Liver (tissue), 9 donors: Measurements from ENCODE around the gene DDHD1. TPM values are rescaled to one million over a fixed set of nuclear protein-coding genes. Genes with fewer than 3 reads are reported as not detected.

Source experiments
- DNase-seq: peaks from one replicate; pipeline ENCODE4 v3.0.0-alpha.2; 2017; ENCODE audit warnings: low spot score
- H3K27ac ChIP-seq, 2 donors: one replicate each; pipeline ENCODE4 v1.7.0; 2013; ENCODE audit warnings: inconsistent platforms in 2 of 2, low read length in 2 of 2, control low read depth in 1 of 2, low read depth in 1 of 2, mild to moderate bottlenecking in 1 of 2
- H3K27me3 ChIP-seq, 4 donors: one replicate each; pipeline versions ENCODE4 v1.6.1 to v1.7.0; 2013; ENCODE audit warnings: low read length in 3 of 4, inconsistent platforms in 1 of 4, mild to moderate bottlenecking in 1 of 4, moderate library complexity in 1 of 4; ENCODE audit not compliant: control insufficient read depth in 4 of 4, insufficient read depth in 4 of 4
- H3K36me3 ChIP-seq, 4 donors: one replicate each; pipeline versions ENCODE4 v1.6.1 to v1.7.0; 2013; ENCODE audit warnings: low read length in 3 of 4, mild to moderate bottlenecking in 3 of 4, low read depth in 1 of 4, moderate library complexity in 1 of 4; ENCODE audit not compliant: control insufficient read depth in 4 of 4, insufficient read depth in 3 of 4
- H3K4me1 ChIP-seq, 4 donors: one replicate each; pipeline versions ENCODE4 v1.6.1 to v1.7.0; 2013; ENCODE audit warnings: low read length in 3 of 4, mild to moderate bottlenecking in 3 of 4, moderate library complexity in 1 of 4; ENCODE audit not compliant: control insufficient read depth in 4 of 4, insufficient read depth in 4 of 4
- H3K4me3 ChIP-seq, 3 donors: one replicate each; pipeline versions ENCODE4 v1.6.1 to v1.7.0; 2013; ENCODE audit warnings: low read length in 3 of 3, control low read depth in 1 of 3, low read depth in 1 of 3, mild to moderate bottlenecking in 1 of 3
- H3K9ac ChIP-seq, 2 donors: one replicate each; pipeline ENCODE4 v1.7.0; 2013; ENCODE audit warnings: low read length in 2 of 2, mild to moderate bottlenecking in 2 of 2, moderate library complexity in 2 of 2, control low read depth in 1 of 2, low read depth in 1 of 2
- H3K9me3 ChIP-seq, 4 donors: one replicate each; pipeline versions ENCODE4 v1.6.1 to v1.7.0; 2013; ENCODE audit warnings: low read length in 3 of 4; ENCODE audit not compliant: control insufficient read depth in 4 of 4
- ATF3 ChIP-seq: IDR thresholded peaks from 2 replicates; pipeline ENCODE4 v1.6.1; 2016; ENCODE audit warnings: antibody characterized with exemption
- EGR1 ChIP-seq, 2 donors: IDR thresholded peaks; 2 replicates each; pipeline ENCODE4 v1.6.1; 2016 to 2018; ENCODE audit warnings: antibody characterized with exemption in 2 of 2, low read depth in 2 of 2
- FOXA1 ChIP-seq: IDR thresholded peaks from 2 replicates; pipeline ENCODE4 v1.6.1; 2016; ENCODE audit warnings: antibody characterized with exemption
- FOXA2 ChIP-seq: IDR thresholded peaks from 2 replicates; pipeline ENCODE4 v1.6.1; 2016; ENCODE audit warnings: antibody characterized with exemption
- GABPA ChIP-seq, 2 donors: IDR thresholded peaks in 1 of 2; conservative IDR thresholded peaks in 1 of 2; 2 replicates each; pipeline ENCODE4 v1.6.1; 2016; ENCODE audit warnings: antibody characterized with exemption in 2 of 2, mild to moderate bottlenecking in 1 of 2, moderate library complexity in 1 of 2
- HNF4A ChIP-seq, 2 donors: conservative IDR thresholded peaks; 2 replicates each; pipeline ENCODE4 v1.6.1; 2016; ENCODE audit warnings: antibody characterized with exemption in 2 of 2, mild to moderate bottlenecking in 2 of 2
- HNF4G ChIP-seq: IDR thresholded peaks from 2 replicates; pipeline ENCODE4 v1.6.1; 2016; ENCODE audit warnings: antibody characterized with exemption
- NR2F2 ChIP-seq: IDR thresholded peaks from 2 replicates; pipeline ENCODE4 v1.6.1; 2016; ENCODE audit warnings: antibody characterized with exemption
- RAD21 ChIP-seq, 2 donors: IDR thresholded peaks; 2 replicates each; pipeline ENCODE4 v1.6.1; 2016; ENCODE audit warnings: antibody characterized with exemption in 2 of 2, mild to moderate bottlenecking in 2 of 2
- RXRA ChIP-seq, 2 donors: IDR thresholded peaks; 2 replicates each; pipeline ENCODE4 v1.6.1; 2017 to 2018; ENCODE audit warnings: antibody characterized with exemption in 2 of 2, mild to moderate bottlenecking in 1 of 2
- SP1 ChIP-seq: IDR thresholded peaks from 2 replicates; pipeline ENCODE4 v1.6.1; 2018; ENCODE audit warnings: antibody characterized with exemption, mild to moderate bottlenecking
- TAF1 ChIP-seq: conservative IDR thresholded peaks from 2 replicates; pipeline ENCODE4 v1.6.1; 2016; ENCODE audit warnings: antibody characterized with exemption, mild to moderate bottlenecking
- YY1 ChIP-seq: IDR thresholded peaks from 2 replicates; pipeline ENCODE4 v1.6.1; 2016; ENCODE audit warnings: antibody characterized with exemption, mild to moderate bottlenecking
- WGBS: extraction: QIAGEN DNeasy Blood & Tissue Kit; methylation state at CpG from one replicate; pipeline ENCODE4 v1.1.7; 2013; 5-methylcytosine and 5-hydroxymethylcytosine counted together
- polyA plus RNA-seq, 2 donors: library from polyadenylated mRNA; stranded (reverse) in 1 of 2; unstranded in 1 of 2; fragments of 200-250 nt in 1 of 2; fragments of >200 nt in 1 of 2; fragmentation: Nextera tagmentation in 1 of 2; extraction: Ambion mirVana in 1 of 2; gene quantifications; one replicate each; pipeline versions ENCODE4 v1.2.1 to v1.2.3, GENCODE V29; 2013 to 2015
- total RNA-seq, 2 donors: library from RNA; depleted of rRNA; stranded (reverse); fragments of >200 nt; gene quantifications; one replicate each; pipeline ENCODE4 v1.2.3, GENCODE V29; 2014
- TF ChIP-seq, protein P1 (sequence below): IDR thresholded peaks from 2 replicates; pipeline ENCODE4 v1.6.1; 2016; ENCODE audit warnings: antibody characterized with exemption
- TF ChIP-seq, protein P2 (sequence below): IDR thresholded peaks from 2 replicates; pipeline ENCODE4 v1.6.1; 2016; ENCODE audit warnings: antibody characterized with exemption, mild to moderate bottlenecking
- TF ChIP-seq, protein P3 (sequence below): fragments of 150-350 bp; IDR thresholded peaks from 2 replicates; pipeline ENCODE4 v1.5.1; 2017; ENCODE audit warnings: improper control_type of control experiment, low read depth, low read length; ENCODE audit not compliant: missing input control
- TF ChIP-seq, protein P4 (sequence below): IDR thresholded peaks from 2 replicates; pipeline ENCODE4 v1.6.1; 2016; ENCODE audit warnings: antibody characterized with exemption
- donor health status: healthy.
- donor health status: healthy.
- donor health status: healthy.
- donor health status: healthy.
- donor health status: healthy.

Gene DDHD1
- total and polyA plus RNA-seq, 4 donors, result 1.3 to 14.3 (median 5.2) TPM

- TF ChIP-seq, protein P1, sequence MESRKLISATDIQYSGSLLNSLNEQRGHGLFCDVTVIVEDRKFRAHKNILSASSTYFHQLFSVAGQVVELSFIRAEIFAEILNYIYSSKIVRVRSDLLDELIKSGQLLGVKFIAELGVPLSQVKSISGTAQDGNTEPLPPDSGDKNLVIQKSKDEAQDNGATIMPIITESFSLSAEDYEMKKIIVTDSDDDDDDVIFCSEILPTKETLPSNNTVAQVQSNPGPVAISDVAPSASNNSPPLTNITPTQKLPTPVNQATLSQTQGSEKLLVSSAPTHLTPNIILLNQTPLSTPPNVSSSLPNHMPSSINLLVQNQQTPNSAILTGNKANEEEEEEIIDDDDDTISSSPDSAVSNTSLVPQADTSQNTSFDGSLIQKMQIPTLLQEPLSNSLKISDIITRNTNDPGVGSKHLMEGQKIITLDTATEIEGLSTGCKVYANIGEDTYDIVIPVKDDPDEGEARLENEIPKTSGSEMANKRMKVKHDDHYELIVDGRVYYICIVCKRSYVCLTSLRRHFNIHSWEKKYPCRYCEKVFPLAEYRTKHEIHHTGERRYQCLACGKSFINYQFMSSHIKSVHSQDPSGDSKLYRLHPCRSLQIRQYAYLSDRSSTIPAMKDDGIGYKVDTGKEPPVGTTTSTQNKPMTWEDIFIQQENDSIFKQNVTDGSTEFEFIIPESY, result no peak
- no peak for TF ChIP-seq GABPA (IDR thresholded peaks at IDR 0.05 in 1 of 2, conservative IDR thresholded peaks at IDR 0.05 in 1 of 2)
Measured at GRCh38 chr14:53146739-53147138, 6.4 kb downstream of the DDHD1 start (continued).

GRCh38 chr14:53144244-53144643 is 8.9 kb downstream of the DDHD1 start:
- H3K27ac ChIP-seq, result no peak overlapping the region
- WGBS, result 88% methylated on average over 1 of the region's 1 CpG
- H3K9ac ChIP-seq, result no peak overlapping the region
- H3K4me3 ChIP-seq, result no peak overlapping the region
- H3K27me3 ChIP-seq, result no peaks in the 10 kb centered on the region
- H3K4me1 ChIP-seq, result no peaks in the 10 kb centered on the region
- no peaks in the 10 kb centered on the region for H3K36me3 ChIP-seq
- no peak for DNase-seq
- H3K9me3 ChIP-seq, result peaks cover 0 to 15% (median 4%) of the 10 kb centered on the region in 4 donors
- TF ChIP-seq, protein P2, sequence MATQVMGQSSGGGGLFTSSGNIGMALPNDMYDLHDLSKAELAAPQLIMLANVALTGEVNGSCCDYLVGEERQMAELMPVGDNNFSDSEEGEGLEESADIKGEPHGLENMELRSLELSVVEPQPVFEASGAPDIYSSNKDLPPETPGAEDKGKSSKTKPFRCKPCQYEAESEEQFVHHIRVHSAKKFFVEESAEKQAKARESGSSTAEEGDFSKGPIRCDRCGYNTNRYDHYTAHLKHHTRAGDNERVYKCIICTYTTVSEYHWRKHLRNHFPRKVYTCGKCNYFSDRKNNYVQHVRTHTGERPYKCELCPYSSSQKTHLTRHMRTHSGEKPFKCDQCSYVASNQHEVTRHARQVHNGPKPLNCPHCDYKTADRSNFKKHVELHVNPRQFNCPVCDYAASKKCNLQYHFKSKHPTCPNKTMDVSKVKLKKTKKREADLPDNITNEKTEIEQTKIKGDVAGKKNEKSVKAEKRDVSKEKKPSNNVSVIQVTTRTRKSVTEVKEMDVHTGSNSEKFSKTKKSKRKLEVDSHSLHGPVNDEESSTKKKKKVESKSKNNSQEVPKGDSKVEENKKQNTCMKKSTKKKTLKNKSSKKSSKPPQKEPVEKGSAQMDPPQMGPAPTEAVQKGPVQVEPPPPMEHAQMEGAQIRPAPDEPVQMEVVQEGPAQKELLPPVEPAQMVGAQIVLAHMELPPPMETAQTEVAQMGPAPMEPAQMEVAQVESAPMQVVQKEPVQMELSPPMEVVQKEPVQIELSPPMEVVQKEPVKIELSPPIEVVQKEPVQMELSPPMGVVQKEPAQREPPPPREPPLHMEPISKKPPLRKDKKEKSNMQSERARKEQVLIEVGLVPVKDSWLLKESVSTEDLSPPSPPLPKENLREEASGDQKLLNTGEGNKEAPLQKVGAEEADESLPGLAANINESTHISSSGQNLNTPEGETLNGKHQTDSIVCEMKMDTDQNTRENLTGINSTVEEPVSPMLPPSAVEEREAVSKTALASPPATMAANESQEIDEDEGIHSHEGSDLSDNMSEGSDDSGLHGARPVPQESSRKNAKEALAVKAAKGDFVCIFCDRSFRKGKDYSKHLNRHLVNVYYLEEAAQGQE, result no peak
- TF ChIP-seq FOXA2 (no peak), RXRA (IDR thresholded peaks at IDR 0.05) (no peak), TAF1 (no peak)

DNA sequence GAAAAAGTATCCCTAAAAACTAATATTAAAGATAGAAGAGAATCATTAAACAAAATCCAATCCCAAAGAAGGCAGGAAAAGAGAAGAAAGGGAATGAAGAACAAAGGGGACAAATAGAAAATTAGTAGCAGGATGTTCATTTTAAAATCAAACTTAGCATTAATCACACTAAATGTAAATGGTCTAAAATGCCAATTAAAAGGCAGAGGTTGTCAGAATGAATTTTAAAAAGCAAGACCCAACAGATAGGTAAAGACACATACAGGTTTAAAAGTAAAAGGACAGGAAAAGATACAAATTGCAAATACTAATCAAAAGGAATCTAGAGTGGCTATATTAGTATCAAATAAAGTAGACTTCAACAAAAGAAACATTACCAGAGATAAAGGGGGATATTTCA is 12.5 kb downstream of the DDHD1 start:
- no peak overlapping the region for H3K4me3 ChIP-seq
- no peaks in the 10 kb centered on the region for H3K4me1 ChIP-seq
- no peak overlapping the region for H3K9ac ChIP-seq
- no peak overlapping the region for H3K27ac ChIP-seq
- H3K36me3 ChIP-seq, result no peaks in the 10 kb centered on the region
- H3K9me3 ChIP-seq, result peaks cover 3 to 19% (median 6%) of the 10 kb centered on the region in 4 donors
- DNase-seq, result no peak
- no peaks in the 10 kb centered on the region for H3K27me3 ChIP-seq
- TF ChIP-seq ATF3, result no peak
- TF ChIP-seq, protein P2, result no peak
- no peak for TF ChIP-seq FOXA1
- TF ChIP-seq RAD21 (IDR thresholded peaks at IDR 0.05), result no peak
- TF ChIP-seq, protein P3, sequence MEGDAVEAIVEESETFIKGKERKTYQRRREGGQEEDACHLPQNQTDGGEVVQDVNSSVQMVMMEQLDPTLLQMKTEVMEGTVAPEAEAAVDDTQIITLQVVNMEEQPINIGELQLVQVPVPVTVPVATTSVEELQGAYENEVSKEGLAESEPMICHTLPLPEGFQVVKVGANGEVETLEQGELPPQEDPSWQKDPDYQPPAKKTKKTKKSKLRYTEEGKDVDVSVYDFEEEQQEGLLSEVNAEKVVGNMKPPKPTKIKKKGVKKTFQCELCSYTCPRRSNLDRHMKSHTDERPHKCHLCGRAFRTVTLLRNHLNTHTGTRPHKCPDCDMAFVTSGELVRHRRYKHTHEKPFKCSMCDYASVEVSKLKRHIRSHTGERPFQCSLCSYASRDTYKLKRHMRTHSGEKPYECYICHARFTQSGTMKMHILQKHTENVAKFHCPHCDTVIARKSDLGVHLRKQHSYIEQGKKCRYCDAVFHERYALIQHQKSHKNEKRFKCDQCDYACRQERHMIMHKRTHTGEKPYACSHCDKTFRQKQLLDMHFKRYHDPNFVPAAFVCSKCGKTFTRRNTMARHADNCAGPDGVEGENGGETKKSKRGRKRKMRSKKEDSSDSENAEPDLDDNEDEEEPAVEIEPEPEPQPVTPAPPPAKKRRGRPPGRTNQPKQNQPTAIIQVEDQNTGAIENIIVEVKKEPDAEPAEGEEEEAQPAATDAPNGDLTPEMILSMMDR, result no peak
- TF ChIP-seq SP1, result no peak
- no peak for TF ChIP-seq HNF4G
- TF ChIP-seq, protein P1, result no peak
- no peak for TF ChIP-seq EGR1 (IDR thresholded peaks at IDR 0.05; ENCODE audit: low read depth in 2 of 2)
- no peak for TF ChIP-seq GABPA (IDR thresholded peaks at IDR 0.05 in 1 of 2, conservative IDR thresholded peaks at IDR 0.05 in 1 of 2)
- TF ChIP-seq RXRA (IDR thresholded peaks at IDR 0.05), result no peak
- no peak for TF ChIP-seq HNF4A (conservative IDR thresholded peaks at IDR 0.05)
- no peak for TF ChIP-seq YY1
- TF ChIP-seq, protein P4, sequence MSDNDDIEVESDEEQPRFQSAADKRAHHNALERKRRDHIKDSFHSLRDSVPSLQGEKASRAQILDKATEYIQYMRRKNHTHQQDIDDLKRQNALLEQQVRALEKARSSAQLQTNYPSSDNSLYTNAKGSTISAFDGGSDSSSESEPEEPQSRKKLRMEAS, result no peak
- TF ChIP-seq NR2F2, result no peak
